ENCODE measurements around the gene TRRAP.

Gene TRRAP

DNA sequence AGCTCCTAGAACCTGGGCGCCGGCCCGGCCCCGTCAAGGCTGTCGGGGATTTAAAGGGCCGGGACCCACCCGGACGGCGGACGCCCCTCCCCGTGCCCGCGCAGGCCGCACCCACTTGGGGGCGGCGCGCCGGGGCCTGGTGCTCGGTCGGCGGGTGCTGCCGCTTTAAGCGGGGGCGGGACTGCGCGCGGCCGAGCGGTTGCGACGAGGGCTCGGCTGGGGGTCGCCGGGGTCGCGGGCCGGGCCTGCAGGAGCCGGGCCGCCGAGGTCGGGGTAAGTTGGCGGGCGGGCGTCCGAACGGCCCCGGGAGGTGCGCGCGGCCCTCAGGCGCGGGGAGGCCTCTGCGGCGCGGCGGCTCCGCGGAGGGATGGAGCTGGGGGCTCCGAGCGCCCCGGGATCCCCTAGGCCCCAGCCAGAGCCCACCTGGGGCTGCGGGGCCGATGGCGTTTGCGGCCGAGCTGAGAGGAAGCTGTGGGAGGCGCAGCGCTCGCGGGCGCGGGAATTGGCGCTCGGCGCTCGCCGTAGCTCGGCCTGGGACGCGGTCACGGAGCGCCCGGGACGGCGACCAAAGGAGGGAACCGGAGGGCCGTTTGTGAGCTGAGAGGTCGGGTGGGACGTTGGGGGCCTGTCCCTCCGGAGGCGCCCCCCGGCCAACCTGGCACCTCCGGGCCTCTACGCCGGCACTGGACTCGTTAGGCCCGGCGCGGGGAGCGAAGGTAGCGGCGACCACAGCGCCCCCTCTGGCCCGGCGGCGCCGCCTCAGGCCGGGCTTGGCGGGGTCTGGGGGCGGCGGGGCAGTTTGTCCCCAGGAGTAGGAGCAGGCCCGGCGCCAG lies at the start of gene TRRAP:
Gene TRRAP, plus strand, starts transcription at position 168 of the 833 bp plus-strand sequence. CDS start 2,619 bp downstream, outside the sequence.
- Histone ChIP-seq H3K4me1 (ENCODE audit: control insufficient read depth, insufficient read depth, low read length) (peaks cover 6% of the 10 kb centered on the region; the same call in 1 of the 2 replicates), H3K9ac (ENCODE audit: low read length) (peak within 1 kb of the TSS; percentile 96), H3K27ac (ENCODE audit: low read depth, low read length) (peak within 1 kb of the TSS; percentile 97), H3K27me3 (ENCODE audit: control insufficient read depth, insufficient read depth, low read length) (no peaks in the 10 kb centered on the region), H3K4me3 (ENCODE audit: low read depth, low read length) (peak within 1 kb of the TSS; percentile 98), H3K36me3 (ENCODE audit: control insufficient read depth, insufficient read depth, low read length) (peaks cover 29% of the 10 kb centered on the region), H3K9me3 (ENCODE audit: control insufficient read depth, insufficient read depth, low read depth, low read length) (no peaks in the 10 kb centered on the region)

DNA sequence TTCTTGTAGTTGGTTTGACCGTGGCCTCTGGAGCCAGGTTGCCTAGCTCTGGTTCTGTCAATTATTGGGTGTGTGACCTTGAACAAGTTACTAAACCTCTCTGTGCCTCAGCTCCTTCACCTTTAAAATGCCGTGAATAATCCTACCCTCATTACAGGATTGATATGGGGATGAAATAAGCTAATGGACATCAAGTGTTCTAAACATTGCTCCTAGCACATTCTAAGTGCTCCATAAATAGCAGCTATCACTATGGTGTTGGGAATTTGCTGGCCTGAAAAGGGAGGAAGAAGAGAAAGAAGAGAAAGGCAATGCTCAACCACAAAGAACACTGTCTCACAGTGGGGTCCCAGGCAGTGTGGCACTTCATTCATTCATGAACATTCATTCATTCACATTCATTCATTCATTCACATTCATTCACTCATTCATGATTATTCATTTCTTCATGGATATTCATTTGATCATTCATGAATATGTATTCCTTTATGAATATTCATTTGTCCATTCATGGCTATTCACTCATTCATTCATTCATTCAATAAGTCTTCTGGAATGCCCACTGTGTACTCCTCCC lies 47.3 kb upstream of the TRRAP start:
- Histone ChIP-seq H3K9me3 (ENCODE audit: control insufficient read depth, insufficient read depth, low read depth, low read length) (no peaks in the 10 kb centered on the region), H3K4me3 (ENCODE audit: low read depth, low read length) (no peak overlapping the region)

DNA sequence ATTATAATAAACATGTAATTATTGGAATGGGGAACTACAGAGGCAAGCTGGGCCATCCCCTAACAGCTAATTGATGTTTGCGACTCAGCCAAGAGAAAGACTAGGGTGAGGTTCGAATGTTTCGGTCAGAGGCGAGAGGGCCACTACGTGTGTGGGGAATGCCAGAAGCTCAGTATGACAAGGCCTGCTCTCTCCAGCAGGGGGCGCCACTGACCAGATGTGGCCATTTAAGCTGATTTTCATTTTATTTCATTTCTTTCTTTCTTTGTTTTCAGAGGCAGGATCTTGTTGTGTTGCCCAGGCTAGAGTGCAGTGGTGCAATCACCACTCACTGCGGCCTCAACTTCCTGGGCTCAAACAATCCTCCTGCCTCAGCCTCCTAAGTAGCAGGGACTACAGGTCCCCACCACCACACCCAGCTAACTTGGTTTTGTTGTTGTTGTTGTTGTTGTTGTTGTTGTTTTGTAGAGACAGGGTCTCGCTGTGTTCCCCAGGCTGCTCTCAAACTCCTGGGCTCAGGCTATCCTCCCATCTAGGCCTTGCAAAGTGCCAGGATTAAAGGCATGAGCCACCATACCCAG lies 46.6 kb upstream of the TRRAP start:
- Histone ChIP-seq H3K36me3 (ENCODE audit: control insufficient read depth, insufficient read depth, low read length) (no peaks in the 10 kb centered on the region), H3K4me1 (ENCODE audit: control insufficient read depth, insufficient read depth, low read length) (peaks cover 2% of the 10 kb centered on the region), H3K27ac (ENCODE audit: low read depth, low read length) (no peak overlapping the region), H3K27me3 (ENCODE audit: control insufficient read depth, insufficient read depth, low read length) (no peaks in the 10 kb centered on the region), H3K4me3 (ENCODE audit: low read depth, low read length) (no peak overlapping the region), H3K9ac (ENCODE audit: low read length) (no peak overlapping the region), H3K9me3 (ENCODE audit: control insufficient read depth, insufficient read depth, low read depth, low read length) (no peaks in the 10 kb centered on the region)

More for the DNA sequence above, 47.3 kb upstream of the TRRAP start:
- no peaks in the 10 kb centered on the region for H3K27me3 ChIP-seq (ENCODE audit: control insufficient read depth, insufficient read depth, low read length)
- H3K36me3 ChIP-seq (ENCODE audit: control insufficient read depth, insufficient read depth, low read length), result no peaks in the 10 kb centered on the region
- H3K4me1 ChIP-seq (ENCODE audit: control insufficient read depth, insufficient read depth, low read length), result peaks cover 9% of the 10 kb centered on the region
- no peak overlapping the region for H3K27ac ChIP-seq (ENCODE audit: low read depth, low read length)
- no peak overlapping the region for H3K9ac ChIP-seq (ENCODE audit: low read length)

DNA sequence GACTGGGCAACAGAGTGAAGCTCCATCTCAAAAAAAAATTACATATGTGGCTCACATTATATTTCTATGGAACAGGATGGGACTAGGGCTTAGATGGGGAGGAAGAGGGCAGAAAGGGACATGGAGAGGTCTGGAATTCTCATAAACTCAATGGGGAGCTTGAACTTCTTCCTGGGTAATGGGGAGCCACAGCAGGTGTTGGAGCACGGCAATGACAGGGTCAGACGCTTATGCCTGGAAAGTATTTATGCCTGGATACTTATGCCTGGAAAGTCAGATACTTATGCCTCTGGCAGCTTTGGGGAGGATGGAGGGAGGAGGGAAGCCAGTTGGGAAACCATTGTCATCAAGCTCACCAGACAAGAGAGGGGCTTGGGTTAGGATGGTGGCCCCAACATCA lies 45.3 kb upstream of the TRRAP start:
- Histone ChIP-seq H3K27me3 (ENCODE audit: control insufficient read depth, insufficient read depth, low read length) (no peaks in the 10 kb centered on the region), H3K9ac (ENCODE audit: low read length) (no peak overlapping the region), H3K36me3 (ENCODE audit: control insufficient read depth, insufficient read depth, low read length) (no peaks in the 10 kb centered on the region), H3K9me3 (ENCODE audit: control insufficient read depth, insufficient read depth, low read depth, low read length) (no peaks in the 10 kb centered on the region), H3K4me3 (ENCODE audit: low read depth, low read length) (no peak overlapping the region), H3K4me1 (ENCODE audit: control insufficient read depth, insufficient read depth, low read length) (peaks cover 8% of the 10 kb centered on the region), H3K27ac (ENCODE audit: low read depth, low read length) (no peak overlapping the region)

DNA sequence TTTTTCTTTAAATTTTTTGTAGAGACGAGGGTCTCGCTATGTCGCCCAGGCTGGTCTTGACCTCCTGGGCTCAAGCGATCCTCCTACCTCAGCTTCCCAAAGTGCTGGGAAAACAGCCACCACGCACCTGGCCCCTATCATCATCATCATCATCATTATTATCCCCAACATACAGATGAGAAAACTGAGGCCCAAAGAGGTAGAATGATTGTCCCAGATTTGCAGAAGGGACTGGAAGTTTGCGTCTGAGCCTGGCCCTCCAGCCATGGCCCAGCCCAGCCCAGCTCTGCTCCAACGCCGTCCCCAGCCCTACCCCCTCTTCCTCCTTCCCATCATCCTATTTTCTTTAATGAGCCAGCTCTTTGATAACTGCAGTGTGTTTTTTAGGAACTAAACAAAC lies 43.4 kb upstream of the TRRAP start:
- no peaks in the 10 kb centered on the region for H3K27me3 ChIP-seq (ENCODE audit: control insufficient read depth, insufficient read depth, low read length)
- peaks cover 8% of the 10 kb centered on the region for H3K4me1 ChIP-seq (ENCODE audit: control insufficient read depth, insufficient read depth, low read length)
- no peaks in the 10 kb centered on the region for H3K36me3 ChIP-seq (ENCODE audit: control insufficient read depth, insufficient read depth, low read length)
- H3K4me3 ChIP-seq (ENCODE audit: low read depth, low read length), result no peak overlapping the region
- no peak overlapping the region for H3K27ac ChIP-seq (ENCODE audit: low read depth, low read length)
- no peak overlapping the region for H3K9ac ChIP-seq (ENCODE audit: low read length)
- no peaks in the 10 kb centered on the region for H3K9me3 ChIP-seq (ENCODE audit: control insufficient read depth, insufficient read depth, low read depth, low read length)

DNA sequence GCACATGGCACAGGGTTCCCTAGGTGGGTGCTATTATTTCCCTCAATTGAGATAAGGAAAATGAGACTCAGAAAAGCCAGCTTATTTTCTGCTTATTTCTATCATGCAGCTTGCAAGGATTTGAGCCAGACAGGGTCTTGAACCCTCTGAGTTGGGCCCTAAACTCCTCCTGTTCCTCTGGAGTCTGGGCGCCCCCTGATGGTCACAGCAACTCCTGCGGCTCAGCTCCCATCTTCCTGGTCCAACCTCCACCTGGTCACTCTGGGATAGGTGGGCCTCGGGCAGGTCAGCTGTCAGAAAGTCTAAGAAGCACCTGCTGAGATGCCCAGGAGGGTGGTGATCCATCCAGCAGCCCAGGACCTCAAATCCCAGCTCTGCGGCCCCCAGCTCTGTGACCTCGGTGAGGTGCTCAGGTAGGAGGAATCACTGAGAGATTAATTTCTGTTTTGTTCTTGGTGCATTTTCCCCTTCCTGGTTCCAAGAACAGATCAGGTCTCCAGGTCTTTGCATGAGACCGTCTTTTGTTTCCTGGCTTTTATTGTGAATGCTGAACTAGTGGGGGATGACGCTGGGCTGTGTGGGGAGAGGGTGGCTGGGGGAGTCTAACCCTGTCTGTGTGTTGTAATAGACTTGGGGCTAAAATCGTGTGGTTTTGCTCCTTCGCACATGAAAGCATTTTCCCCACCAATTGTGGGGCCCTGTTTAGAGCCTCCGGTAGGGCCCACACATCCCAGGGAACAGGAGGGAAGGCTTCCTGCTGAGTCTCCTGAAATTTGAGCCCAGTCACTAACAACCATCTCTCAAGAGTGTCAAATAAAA lies 41.3 kb upstream of the TRRAP start:
- Histone ChIP-seq H3K4me1 (ENCODE audit: control insufficient read depth, insufficient read depth, low read length) (peaks cover 8% of the 10 kb centered on the region), H3K27ac (ENCODE audit: low read depth, low read length) (no peak overlapping the region), H3K9ac (ENCODE audit: low read length) (no peak overlapping the region), H3K9me3 (ENCODE audit: control insufficient read depth, insufficient read depth, low read depth, low read length) (no peaks in the 10 kb centered on the region), H3K36me3 (ENCODE audit: control insufficient read depth, insufficient read depth, low read length) (no peaks in the 10 kb centered on the region), H3K4me3 (ENCODE audit: low read depth, low read length) (peak overlapping the region; percentile 19; the same call in 1 of the 2 replicates), H3K27me3 (ENCODE audit: control insufficient read depth, insufficient read depth, low read length) (no peaks in the 10 kb centered on the region)

DNA sequence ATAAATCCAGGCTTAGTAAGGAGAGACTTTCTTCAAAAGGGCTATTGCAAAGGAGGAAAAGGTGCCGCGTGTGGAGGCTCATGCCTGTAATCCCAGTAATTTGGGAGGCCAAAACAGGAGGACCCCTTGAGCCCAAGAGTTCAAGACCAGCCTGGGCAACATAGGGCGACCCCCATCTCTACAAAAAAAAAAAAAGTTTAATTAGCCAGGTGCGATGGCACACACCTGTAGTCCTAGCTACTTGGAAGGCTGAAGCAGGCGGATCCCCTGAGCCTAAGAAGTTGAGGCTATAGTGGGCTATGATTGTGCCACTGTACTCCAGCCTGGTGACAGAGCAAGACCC lies 40.7 kb upstream of the TRRAP start:
- Histone ChIP-seq H3K36me3 (ENCODE audit: control insufficient read depth, insufficient read depth, low read length) (no peaks in the 10 kb centered on the region), H3K4me1 (ENCODE audit: control insufficient read depth, insufficient read depth, low read length) (peaks cover 8% of the 10 kb centered on the region), H3K27ac (ENCODE audit: low read depth, low read length) (no peak overlapping the region), H3K27me3 (ENCODE audit: control insufficient read depth, insufficient read depth, low read length) (no peaks in the 10 kb centered on the region), H3K9me3 (ENCODE audit: control insufficient read depth, insufficient read depth, low read depth, low read length) (no peaks in the 10 kb centered on the region), H3K4me3 (ENCODE audit: low read depth, low read length) (no peak overlapping the region), H3K9ac (ENCODE audit: low read length) (no peak overlapping the region)

DNA sequence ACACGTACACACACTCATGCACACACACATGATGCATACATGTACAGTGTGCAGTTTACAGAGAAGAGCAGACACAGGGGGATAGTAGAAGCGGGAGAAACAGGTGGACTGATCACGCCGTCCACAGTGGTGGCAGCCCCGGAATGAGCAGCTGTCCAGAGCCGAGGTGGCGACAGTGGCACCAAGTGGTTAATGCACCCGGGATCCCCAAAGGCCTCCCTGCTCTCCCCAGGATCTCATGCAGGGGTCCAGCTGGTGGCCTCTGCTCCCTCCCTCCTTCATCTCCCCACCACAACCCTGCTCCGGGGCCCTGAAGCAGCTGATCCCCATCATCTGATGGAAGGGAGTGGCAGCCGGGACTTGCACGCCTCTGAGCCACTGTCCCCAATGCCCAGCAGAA lies 38.2 kb upstream of the TRRAP start:
- no peaks in the 10 kb centered on the region for H3K36me3 ChIP-seq (ENCODE audit: control insufficient read depth, insufficient read depth, low read length)
- H3K4me3 ChIP-seq (ENCODE audit: low read depth, low read length), result no peak overlapping the region
- H3K9me3 ChIP-seq (ENCODE audit: control insufficient read depth, insufficient read depth, low read depth, low read length), result no peaks in the 10 kb centered on the region
- H3K9ac ChIP-seq (ENCODE audit: low read length), result no peak overlapping the region
- H3K4me1 ChIP-seq (ENCODE audit: control insufficient read depth, insufficient read depth, low read length), result peaks cover 8% of the 10 kb centered on the region
- no peaks in the 10 kb centered on the region for H3K27me3 ChIP-seq (ENCODE audit: control insufficient read depth, insufficient read depth, low read length)
- no peak overlapping the region for H3K27ac ChIP-seq (ENCODE audit: low read depth, low read length)

DNA sequence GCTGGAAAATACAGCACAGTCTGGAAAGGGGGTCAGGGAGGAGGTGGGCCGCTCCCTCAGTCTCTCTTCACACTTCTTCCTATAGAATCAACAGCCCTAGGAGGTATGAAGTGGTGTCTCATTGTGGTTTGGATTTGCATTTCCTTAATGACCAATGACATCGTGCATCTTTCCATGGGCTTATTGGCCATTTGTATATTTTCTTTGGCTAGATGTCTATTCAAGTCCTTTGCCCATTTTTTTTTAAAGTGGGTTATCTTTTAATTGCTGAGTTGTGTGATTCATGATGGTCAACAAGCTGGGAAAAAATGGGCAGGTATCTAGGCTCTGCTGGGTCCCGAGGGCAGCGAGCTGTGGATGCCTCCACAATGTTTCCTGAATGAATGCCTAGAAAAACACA lies 37.6 kb upstream of the TRRAP start:
- no peaks in the 10 kb centered on the region for H3K27me3 ChIP-seq (ENCODE audit: control insufficient read depth, insufficient read depth, low read length)
- H3K36me3 ChIP-seq (ENCODE audit: control insufficient read depth, insufficient read depth, low read length), result no peaks in the 10 kb centered on the region
- no peak overlapping the region for H3K4me3 ChIP-seq (ENCODE audit: low read depth, low read length)
- H3K9me3 ChIP-seq (ENCODE audit: control insufficient read depth, insufficient read depth, low read depth, low read length), result no peaks in the 10 kb centered on the region
- H3K27ac ChIP-seq (ENCODE audit: low read depth, low read length), result no peak overlapping the region
- H3K4me1 ChIP-seq (ENCODE audit: control insufficient read depth, insufficient read depth, low read length), result peaks cover 8% of the 10 kb centered on the region
- H3K9ac ChIP-seq (ENCODE audit: low read length), result no peak overlapping the region

DNA sequence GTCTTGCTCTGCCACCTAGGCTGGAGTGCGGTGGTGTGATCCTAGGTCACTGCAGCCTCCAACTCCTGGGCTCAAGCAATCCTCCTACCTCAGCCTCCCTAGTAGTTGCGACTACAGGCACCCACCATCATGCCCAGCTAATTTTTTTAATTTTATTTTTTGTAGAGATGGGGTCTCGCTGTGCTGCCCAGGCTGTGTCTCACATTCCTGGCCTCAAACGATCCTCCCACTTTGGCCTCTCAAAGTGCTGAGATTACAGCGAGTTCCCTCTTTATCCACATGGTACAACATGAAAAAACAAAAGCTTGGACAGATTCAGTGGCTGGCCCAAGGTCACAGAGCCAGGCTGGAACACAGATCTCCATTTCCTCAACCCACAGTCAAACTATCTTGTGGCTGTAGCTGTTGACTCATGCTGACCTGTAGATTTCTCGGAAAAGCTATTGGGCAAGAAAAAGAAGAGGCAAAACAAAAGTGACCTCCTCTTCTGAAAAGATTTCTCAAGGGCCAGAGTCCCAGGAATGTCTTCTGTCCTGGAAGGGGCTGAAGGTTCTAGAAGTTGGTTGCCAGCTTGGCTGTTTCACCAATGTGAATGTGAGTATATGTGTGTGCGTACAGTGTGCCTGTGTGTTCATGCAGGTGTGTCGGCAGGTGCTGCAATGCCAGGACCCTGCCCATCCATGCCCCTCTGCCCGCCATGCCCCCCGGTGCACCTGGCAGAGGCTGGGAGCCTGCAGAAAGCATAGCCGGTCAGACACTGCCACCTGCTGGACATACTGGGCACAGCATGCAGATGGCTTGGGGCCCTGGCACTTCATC lies 36.9 kb upstream of the TRRAP start:
- peaks cover 8% of the 10 kb centered on the region for H3K4me1 ChIP-seq (ENCODE audit: control insufficient read depth, insufficient read depth, low read length)
- H3K4me3 ChIP-seq (ENCODE audit: low read depth, low read length), result no peak overlapping the region
- no peak overlapping the region for H3K9ac ChIP-seq (ENCODE audit: low read length)
- H3K27ac ChIP-seq (ENCODE audit: low read depth, low read length), result no peak overlapping the region
- no peaks in the 10 kb centered on the region for H3K27me3 ChIP-seq (ENCODE audit: control insufficient read depth, insufficient read depth, low read length)
- H3K36me3 ChIP-seq (ENCODE audit: control insufficient read depth, insufficient read depth, low read length), result no peaks in the 10 kb centered on the region
- no peaks in the 10 kb centered on the region for H3K9me3 ChIP-seq (ENCODE audit: control insufficient read depth, insufficient read depth, low read depth, low read length)

All from HUES6 (cell line).